ENCODE results near the gene PDE7B.
"Not testable (repeated sequence)": the region's sequence is repeated elsewhere in the genome, so short reads cannot be mapped to it uniquely, and the experiment has no call there.

- not testable (repeated sequence) for TF ChIP-seq EP300, CTCF, POLR2A, POLR2AphosphoS5 (IDR thresholded peaks at IDR 0.05)
These were observed 13.4 kb downstream of the PDE7B start for GRCh38 chr6:135864929-135865328.
